ENCODE results near the gene CFB. TPM values are rescaled to one million over a fixed set of nuclear protein-coding genes. Genes with fewer than 3 reads are reported as not detected.
"Not testable (repeated sequence)": the region's sequence is repeated elsewhere in the genome, so short reads cannot be mapped to it uniquely, and the experiment has no call there.

CFB gene
- polyA plus RNA-seq, 1 donor (not counting 4 experiments of a cell fraction or from before 2014, with no cell fraction given), result 2.5 TPM

DNA sequence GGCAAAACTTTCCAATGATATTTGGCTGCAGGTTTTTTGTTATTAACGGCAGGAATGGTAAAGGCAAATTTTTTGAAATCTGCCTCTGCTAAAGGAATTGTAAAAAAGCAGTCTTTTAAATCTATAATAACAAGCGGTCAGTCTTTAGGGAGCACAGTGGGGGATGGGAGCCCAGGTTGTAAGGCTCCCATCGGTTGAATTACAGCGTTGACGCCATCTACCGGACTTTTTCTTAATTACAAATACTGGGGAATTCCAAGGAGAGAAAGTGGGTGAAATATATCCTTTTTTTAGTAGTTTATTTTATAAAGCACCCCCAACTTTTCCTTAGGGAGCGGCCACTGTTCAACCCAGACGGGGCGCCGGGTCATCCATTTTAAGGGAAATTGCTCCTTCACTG is 43.5 kb downstream of the CFB start:
- H2AFZ ChIP-seq (ENCODE audit: control insufficient read depth, low read length); H3K4me2 ChIP-seq (ENCODE audit: control insufficient read depth, extremely low read depth, insufficient read depth, low read depth, low read length); FAIRE-seq; H3K79me2 ChIP-seq (ENCODE audit: control insufficient read depth, insufficient read depth, low read length); H3K4me1 ChIP-seq (ENCODE audit: control insufficient read depth, extremely low read depth, insufficient read depth, low read length); H3K9me3 ChIP-seq (ENCODE audit: control insufficient read depth, low read depth, low read length); H3K9me1 ChIP-seq (ENCODE audit: control insufficient read depth, extremely low read depth, insufficient read depth, low read length); H4K20me1 ChIP-seq (ENCODE audit: control insufficient read depth, extremely low read depth, insufficient read depth, low read length); H3K4me3 ChIP-seq (ENCODE audit: control insufficient read depth in 2 of 3, extremely low read depth in 1 of 3, insufficient read depth in 2 of 3, low read depth in 1 of 3, low read length in 3 of 3); H3K9ac ChIP-seq (ENCODE audit: control insufficient read depth, extremely low read depth, insufficient read depth, low read length); DNase-seq (ENCODE audit: low read depth, low spot score); H3K27ac ChIP-seq (ENCODE audit: control insufficient read depth, insufficient read depth, low read length); H3K36me3 ChIP-seq (ENCODE audit: control insufficient read depth in 2 of 2, extremely low read depth in 1 of 2, insufficient read depth in 2 of 2, low read length in 2 of 2); H3K27me3 ChIP-seq (ENCODE audit: control insufficient read depth, extremely low read depth, insufficient read depth, low read length); dilution Hi-C loops (cut with MboI; ENCODE audit: extremely low pct_ligation_motif_present, low sequenced_read_pairs): not testable (repeated sequence)

DNA sequence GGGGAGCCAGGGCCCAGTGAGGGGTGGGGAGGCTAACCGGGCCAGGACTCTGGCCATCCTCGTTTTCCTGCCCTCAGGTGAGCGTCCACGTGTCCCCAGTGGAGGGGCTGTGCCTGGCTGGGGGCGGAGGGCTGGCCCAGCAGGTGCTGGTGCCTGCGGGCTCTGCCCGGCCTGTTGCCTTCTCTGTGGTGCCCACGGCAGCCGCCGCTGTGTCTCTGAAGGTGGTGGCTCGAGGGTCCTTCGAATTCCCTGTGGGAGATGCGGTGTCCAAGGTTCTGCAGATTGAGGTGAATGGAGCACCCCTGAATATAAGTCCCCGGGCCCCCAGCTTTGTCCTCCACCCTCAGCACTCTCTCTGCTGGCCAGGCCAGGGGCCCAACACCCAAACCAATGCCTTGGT is 48.5 kb downstream of the CFB start:
- H3K9me3 ChIP-seq (ENCODE audit: control insufficient read depth, low read depth, low read length); H3K9me1 ChIP-seq (ENCODE audit: control insufficient read depth, extremely low read depth, insufficient read depth, low read length); H3K27ac ChIP-seq (ENCODE audit: control insufficient read depth, insufficient read depth, low read length); H3K9ac ChIP-seq (ENCODE audit: control insufficient read depth, extremely low read depth, insufficient read depth, low read length); H2AFZ ChIP-seq (ENCODE audit: control insufficient read depth, low read length); H3K36me3 ChIP-seq (ENCODE audit: control insufficient read depth in 2 of 2, extremely low read depth in 1 of 2, insufficient read depth in 2 of 2, low read length in 2 of 2); H3K4me2 ChIP-seq (ENCODE audit: control insufficient read depth, extremely low read depth, insufficient read depth, low read depth, low read length); FAIRE-seq; DNase-seq (ENCODE audit: low read depth, low spot score); H3K4me3 ChIP-seq (ENCODE audit: control insufficient read depth in 2 of 3, extremely low read depth in 1 of 3, insufficient read depth in 2 of 3, low read depth in 1 of 3, low read length in 3 of 3); dilution Hi-C loops (cut with MboI; ENCODE audit: extremely low pct_ligation_motif_present, low sequenced_read_pairs); H3K4me1 ChIP-seq (ENCODE audit: control insufficient read depth, extremely low read depth, insufficient read depth, low read length); H4K20me1 ChIP-seq (ENCODE audit: control insufficient read depth, extremely low read depth, insufficient read depth, low read length); H3K79me2 ChIP-seq (ENCODE audit: control insufficient read depth, insufficient read depth, low read length); H3K27me3 ChIP-seq (ENCODE audit: control insufficient read depth, extremely low read depth, insufficient read depth, low read length): not testable (repeated sequence)

DNA sequence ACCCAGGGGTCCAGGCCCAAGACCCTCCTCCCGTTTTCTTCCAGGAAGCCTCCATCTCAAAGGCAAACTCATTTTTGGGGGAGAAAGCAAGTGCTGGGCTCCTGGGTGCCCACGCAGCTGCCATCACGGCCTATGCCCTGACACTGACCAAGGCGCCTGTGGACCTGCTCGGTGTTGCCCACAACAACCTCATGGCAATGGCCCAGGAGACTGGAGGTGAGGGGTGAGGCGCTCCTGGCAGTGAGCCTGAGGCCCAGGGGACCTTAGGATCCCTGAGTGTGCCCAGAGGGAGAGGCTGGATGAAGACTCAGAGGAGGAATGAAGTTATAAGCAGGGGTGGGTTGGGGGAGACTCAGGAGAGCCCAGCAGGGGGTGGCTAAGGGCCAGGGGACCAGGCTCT is 50.5 kb downstream of the CFB start:
- H4K20me1 ChIP-seq (ENCODE audit: control insufficient read depth, extremely low read depth, insufficient read depth, low read length); H3K9me1 ChIP-seq (ENCODE audit: control insufficient read depth, extremely low read depth, insufficient read depth, low read length); H3K9ac ChIP-seq (ENCODE audit: control insufficient read depth, extremely low read depth, insufficient read depth, low read length); H2AFZ ChIP-seq (ENCODE audit: control insufficient read depth, low read length); H3K27me3 ChIP-seq (ENCODE audit: control insufficient read depth, extremely low read depth, insufficient read depth, low read length); H3K4me3 ChIP-seq (ENCODE audit: control insufficient read depth in 2 of 3, extremely low read depth in 1 of 3, insufficient read depth in 2 of 3, low read depth in 1 of 3, low read length in 3 of 3); H3K9me3 ChIP-seq (ENCODE audit: control insufficient read depth, low read depth, low read length); dilution Hi-C loops (cut with MboI; ENCODE audit: extremely low pct_ligation_motif_present, low sequenced_read_pairs); DNase-seq (ENCODE audit: low read depth, low spot score); H3K36me3 ChIP-seq (ENCODE audit: control insufficient read depth in 2 of 2, extremely low read depth in 1 of 2, insufficient read depth in 2 of 2, low read length in 2 of 2); FAIRE-seq; H3K4me1 ChIP-seq (ENCODE audit: control insufficient read depth, extremely low read depth, insufficient read depth, low read length); H3K27ac ChIP-seq (ENCODE audit: control insufficient read depth, insufficient read depth, low read length); H3K4me2 ChIP-seq (ENCODE audit: control insufficient read depth, extremely low read depth, insufficient read depth, low read depth, low read length); H3K79me2 ChIP-seq (ENCODE audit: control insufficient read depth, insufficient read depth, low read length): not testable (repeated sequence)

Small RNA genes lying within 50 kb of the gene (small RNA-seq; reads per million reads assigned to genes)
- 0 reads per million in 3 experiments for gene AL645922.1 (ENCODE audit: insufficient read length in 3 of 3, low read depth in 3 of 3, low replicate concordance in 1 of 3)

Other genes with a start within 250 kb of the CFB start
- gene ABHD16A, start 242.8 kb upstream of the CFB start, polyA plus RNA-seq, result 20.9 to 28.2 TPM (median 21.8 TPM) in 3 replicates
- not detected in 3 replicates for gene LY6G6F, start 239.2 kb upstream of the CFB start, polyA plus RNA-seq
- gene LY6G6D, start 230.7 kb upstream of the CFB start, polyA plus RNA-seq, result 0.22 to 0.33 TPM in 2 of 3 replicates, not detected in the other
- gene LY6G6C, start 224.3 kb upstream of the CFB start, polyA plus RNA-seq, result 2.3 to 3.1 TPM (median 2.4 TPM) in 3 replicates
- 0.06 to 0.21 TPM (median 0.10 TPM) in 3 replicates for gene MPIG6B, start 222.7 kb upstream of the CFB start, polyA plus RNA-seq
- 3.0 to 6.7 TPM (median 3.1 TPM) in 3 replicates for gene DDAH2, start 216.8 kb upstream of the CFB start, polyA plus RNA-seq
- gene CLIC1, start 209.6 kb upstream of the CFB start, polyA plus RNA-seq, result 759 to 873 TPM (median 832 TPM) in 3 replicates
- gene MSH5, start 206.1 kb upstream of the CFB start, polyA plus RNA-seq, result 9.4 to 14.8 TPM (median 11.4 TPM) in 3 replicates
- 1.1 to 2.1 TPM (median 1.7 TPM) in 3 replicates for gene SAPCD1, start 183.4 kb upstream of the CFB start, polyA plus RNA-seq
- 0.32 to 0.47 TPM (median 0.33 TPM) in 3 replicates for gene VWA7, start 168.8 kb upstream of the CFB start, polyA plus RNA-seq
- gene VARS1, start 150.3 kb upstream of the CFB start, polyA plus RNA-seq, result 17.2 to 57.2 TPM (median 26.3 TPM) in 3 replicates
- gene LSM2, start 139.1 kb upstream of the CFB start, polyA plus RNA-seq, result 34.4 to 84.1 TPM (median 46.5 TPM) in 3 replicates
- gene HSPA1L, start 130.8 kb upstream of the CFB start, polyA plus RNA-seq, result 0.31 to 0.60 TPM (median 0.54 TPM) in 3 replicates
- 95.5 to 142 TPM (median 110 TPM) in 3 replicates for gene HSPA1A, start 130.6 kb upstream of the CFB start, polyA plus RNA-seq
- 33.5 to 65.8 TPM (median 48.1 TPM) in 3 replicates for gene HSPA1B, start 118.4 kb upstream of the CFB start, polyA plus RNA-seq
- 27.9 to 44.4 TPM (median 38.6 TPM) in 3 replicates for gene NEU1, start 83.3 kb upstream of the CFB start, polyA plus RNA-seq
- gene SLC44A4, start 67.1 kb upstream of the CFB start, polyA plus RNA-seq, result 0.06 to 0.25 TPM (median 0.18 TPM) in 3 replicates
- gene EHMT2, start 48.4 kb upstream of the CFB start, polyA plus RNA-seq, result 17.6 to 26.5 TPM (median 17.7 TPM) in 3 replicates
- gene ZBTB12, start 44.0 kb upstream of the CFB start, polyA plus RNA-seq, result 0.55 to 0.64 TPM (median 0.63 TPM) in 3 replicates
- gene C2, start 18.4 kb upstream of the CFB start, polyA plus RNA-seq, result 0.04 TPM in 1 of 3 replicates, not detected in the others
- 45.1 to 57.9 TPM (median 51.9 TPM) in 3 replicates for gene NELFE, start 12.9 kb downstream of the CFB start, polyA plus RNA-seq
- 24.5 to 37.7 TPM (median 37.5 TPM) in 3 replicates for gene SKIC2, start 13.1 kb downstream of the CFB start, polyA plus RNA-seq
- 7.0 to 10.4 TPM (median 7.6 TPM) in 3 replicates for gene DXO, start 26.0 kb downstream of the CFB start, polyA plus RNA-seq
- gene C4A, start 36.0 kb downstream of the CFB start, polyA plus RNA-seq, result 1.2 to 2.9 TPM (median 1.4 TPM) in 3 replicates
- gene C4B, start 68.7 kb downstream of the CFB start, polyA plus RNA-seq, result 1.3 to 2.8 TPM (median 1.8 TPM) in 3 replicates
- gene CYP21A2, start 92.3 kb downstream of the CFB start, polyA plus RNA-seq, result 0.04 to 0.05 TPM in 2 of 3 replicates, not detected in the other
- gene TNXB, start 163.2 kb downstream of the CFB start, polyA plus RNA-seq, result 0.02 to 0.25 TPM (median 0.06 TPM) in 3 replicates
- gene ATF6B, start 182.2 kb downstream of the CFB start, polyA plus RNA-seq, result 30.4 to 51.2 TPM (median 37.9 TPM) in 3 replicates
- 4.2 to 5.6 TPM (median 4.9 TPM) in 3 replicates for gene FKBPL, start 184.2 kb downstream of the CFB start, polyA plus RNA-seq
- 0.09 to 0.17 TPM (median 0.09 TPM) in 3 replicates for gene PRRT1, start 205.8 kb downstream of the CFB start, polyA plus RNA-seq
- 15.0 to 21.0 TPM (median 15.6 TPM) in 3 replicates for gene PPT2, start 208.0 kb downstream of the CFB start, polyA plus RNA-seq
- gene EGFL8, start 218.5 kb downstream of the CFB start, polyA plus RNA-seq, result 1.7 to 4.2 TPM (median 3.7 TPM) in 3 replicates
- gene AGPAT1, start 230.0 kb downstream of the CFB start, polyA plus RNA-seq, result 46.4 to 85.1 TPM (median 54.7 TPM) in 3 replicates
- 29.6 to 43.2 TPM (median 33.2 TPM) in 3 replicates for gene RNF5, start 232.3 kb downstream of the CFB start, polyA plus RNA-seq
- gene AGER, start 238.2 kb downstream of the CFB start, polyA plus RNA-seq, result 2.0 to 2.4 TPM (median 2.4 TPM) in 3 replicates
- gene PBX2, start 244.1 kb downstream of the CFB start, polyA plus RNA-seq, result 43.5 to 54.9 TPM (median 44.0 TPM) in 3 replicates
- gene GPSM3, start 246.5 kb downstream of the CFB start, polyA plus RNA-seq, result 2.8 to 6.5 TPM (median 3.6 TPM) in 3 replicates